GM19023 (cell line): ENCODE data around the gene ZC3H18.

Experiments used
- ATAC-seq: cut with Tn5 transposase; IDR thresholded peaks from one replicate; pipeline ENCODE4 v1.9.1; 2021; ENCODE audit warnings: mild to moderate bottlenecking, moderate library complexity; ENCODE audit not compliant: unreplicated experiment

The ZC3H18 gene

DNA sequence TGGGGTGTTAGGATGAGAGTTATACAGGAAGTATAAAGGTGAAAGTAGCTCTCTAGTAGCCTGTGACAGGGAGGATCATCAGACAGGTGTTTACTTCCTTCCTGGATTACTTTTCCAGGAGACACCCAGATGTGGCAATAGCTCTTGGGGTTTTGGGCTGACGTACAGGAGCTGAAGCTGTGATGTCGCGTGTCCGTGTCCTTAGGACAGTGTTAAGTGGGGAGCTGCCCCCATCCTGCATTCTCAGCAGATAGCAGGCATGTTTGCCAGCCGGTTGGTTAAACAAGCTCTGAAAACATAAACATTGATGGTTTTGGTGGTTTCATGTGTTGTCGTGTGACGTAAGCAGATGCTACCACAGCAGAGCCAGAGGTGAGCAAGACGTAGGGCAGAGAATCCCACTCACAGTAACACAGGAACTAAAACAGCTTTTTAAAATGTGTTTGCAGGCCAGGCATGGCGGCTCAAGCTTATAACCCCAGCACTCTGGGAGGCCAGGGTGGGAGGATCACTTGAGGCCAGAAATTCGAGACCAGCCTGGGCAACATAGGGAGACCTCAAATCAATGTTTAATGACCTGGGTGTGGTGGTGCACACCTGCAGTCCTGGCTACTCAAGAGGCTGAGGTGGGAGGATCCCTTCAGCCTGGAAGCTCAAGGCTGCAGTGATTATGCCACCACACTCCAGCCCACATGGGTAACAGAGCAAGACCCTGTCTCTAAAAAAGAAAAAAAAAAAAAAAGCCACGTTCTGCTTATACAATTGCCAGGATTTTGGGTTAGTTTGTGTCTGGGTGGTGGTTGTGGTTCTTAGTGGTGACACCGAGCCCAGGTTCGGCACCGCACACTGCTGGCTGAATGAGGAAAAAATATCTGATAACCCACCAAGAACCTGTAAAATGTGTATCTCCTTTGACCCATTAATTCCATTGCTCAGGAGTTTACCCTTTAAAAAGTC is 49.9 kb downstream of the ZC3H18 start:
- ATAC-seq: no peak

DNA sequence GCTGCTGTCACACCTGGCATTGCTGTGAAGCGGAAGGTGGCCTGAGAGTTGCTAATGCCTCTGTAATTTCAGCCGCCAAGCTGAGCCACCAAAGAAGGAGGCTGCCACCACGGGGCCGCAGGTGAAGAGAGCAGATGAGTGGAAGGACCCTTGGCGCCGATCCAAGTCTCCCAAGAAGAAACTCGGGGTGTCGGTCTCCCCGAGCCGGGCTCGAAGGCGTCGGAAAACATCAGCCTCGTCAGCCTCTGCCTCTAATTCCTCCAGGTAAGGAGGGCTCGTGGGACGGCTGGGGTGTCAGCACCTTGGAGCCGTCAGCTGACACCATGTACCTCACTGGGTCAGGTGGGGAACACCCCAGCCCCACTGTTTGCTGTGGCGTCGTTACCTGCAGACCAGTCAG is 51.9 kb downstream of the ZC3H18 start:
- no peak for ATAC-seq

DNA sequence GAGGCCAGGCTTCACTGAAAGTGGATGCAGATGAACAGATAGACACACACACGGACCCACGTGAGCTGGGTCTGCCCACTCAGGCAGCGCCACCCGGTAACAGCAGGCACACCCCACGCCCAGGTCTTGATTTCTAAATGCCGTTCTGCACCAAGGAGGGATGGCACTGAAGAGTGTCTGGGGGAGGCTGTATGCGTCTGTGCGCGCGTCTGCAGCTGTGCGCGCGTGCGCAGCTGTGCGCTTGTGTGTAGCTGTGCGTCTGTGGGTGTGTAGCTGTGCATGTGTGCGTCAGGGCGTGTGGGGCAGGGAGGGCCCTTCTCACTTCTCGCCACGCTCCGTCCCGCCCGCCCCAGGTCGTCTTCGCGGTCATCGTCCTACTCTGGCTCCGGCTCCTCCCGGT is 52.7 kb downstream of the ZC3H18 start:
- no peak for ATAC-seq

DNA sequence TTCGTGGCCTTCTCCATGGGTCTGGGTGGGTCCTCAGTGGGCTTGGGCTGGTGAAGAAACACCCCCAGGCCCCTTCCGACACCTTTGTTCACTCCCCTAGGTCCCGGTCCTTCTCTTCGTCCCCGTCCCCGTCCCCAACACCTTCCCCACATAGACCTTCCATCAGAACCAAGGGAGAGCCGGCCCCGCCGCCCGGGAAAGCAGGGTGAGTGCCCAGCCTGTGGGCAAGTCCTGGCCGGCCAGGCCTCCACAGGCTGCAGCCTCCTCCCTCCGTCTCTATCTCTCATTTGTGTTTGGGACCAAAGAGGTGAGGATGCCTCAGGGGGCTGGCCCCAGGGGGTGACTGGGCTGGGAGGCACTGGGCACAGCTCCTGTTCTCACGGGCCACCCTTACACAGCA is 53.7 kb downstream of the ZC3H18 start:
- no peak for ATAC-seq

DNA sequence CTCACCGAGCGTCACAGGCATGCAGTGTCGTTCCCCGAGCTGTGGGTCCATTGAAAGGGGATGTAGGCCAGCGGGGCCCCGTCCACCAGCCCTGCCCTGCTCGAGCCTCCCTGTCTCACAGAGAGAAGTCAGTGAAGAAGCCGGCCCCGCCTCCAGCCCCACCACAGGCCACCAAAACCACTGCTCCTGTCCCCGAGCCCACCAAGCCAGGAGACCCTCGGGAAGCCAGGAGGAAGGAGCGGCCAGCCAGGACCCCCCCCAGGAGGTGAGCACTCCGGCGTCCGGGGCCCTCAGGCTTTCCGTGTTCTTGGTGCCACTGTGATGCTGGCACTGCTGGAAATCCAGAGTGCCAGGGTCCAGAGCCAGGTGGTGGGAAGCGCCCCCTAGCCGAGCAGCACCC is 54.3 kb downstream of the ZC3H18 start:
- no peak for ATAC-seq

DNA sequence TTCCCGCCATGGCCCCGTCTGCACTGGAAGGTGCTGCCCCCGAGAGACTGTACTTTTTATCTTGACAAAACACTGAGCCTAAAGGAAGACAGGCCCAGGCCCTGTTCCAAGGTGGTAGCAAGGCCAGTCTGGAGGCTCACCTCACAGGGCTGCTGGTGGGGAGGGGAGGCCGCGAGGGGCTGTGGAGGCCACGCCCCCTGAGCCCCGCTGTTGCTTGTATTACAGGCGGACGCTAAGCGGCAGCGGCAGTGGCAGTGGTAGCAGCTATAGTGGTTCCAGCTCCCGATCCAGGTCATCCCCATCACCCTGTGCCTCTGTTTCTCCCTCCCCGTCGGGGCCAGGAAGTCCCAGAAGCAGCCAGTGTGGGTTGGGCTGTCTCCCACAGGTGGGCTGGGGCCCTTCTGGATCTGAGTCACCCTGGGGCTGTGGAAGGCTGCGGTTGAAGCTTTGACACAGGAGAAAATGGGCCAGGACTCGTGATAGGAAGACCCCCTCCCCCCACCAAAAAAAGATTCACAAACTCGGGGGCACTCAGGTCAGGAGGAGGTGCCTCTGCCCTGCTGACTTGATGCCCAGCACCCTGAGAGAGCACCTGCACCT is 54.9 kb downstream of the ZC3H18 start:
- no peak for ATAC-seq

DNA sequence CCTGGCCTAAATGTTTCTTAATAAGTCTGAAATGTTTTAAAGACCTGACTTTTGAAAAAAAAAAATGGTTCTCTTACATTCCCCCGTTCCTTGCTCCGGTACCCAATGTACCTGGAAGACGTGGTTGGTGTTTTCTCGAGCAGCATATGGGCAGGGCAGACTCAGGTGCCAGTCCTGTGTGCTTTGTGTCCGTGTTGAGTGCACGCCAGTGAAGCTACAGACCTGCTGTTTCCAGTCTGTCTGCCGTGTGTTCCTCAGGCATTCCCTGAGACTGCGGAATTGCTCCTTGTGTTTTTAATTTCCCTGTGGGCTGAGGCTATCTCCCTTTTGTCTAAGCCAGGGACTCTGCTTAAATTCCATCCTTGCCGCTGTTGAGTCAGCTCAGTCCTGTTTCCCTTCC is 56.4 kb downstream of the ZC3H18 start:
- ATAC-seq: no peak

DNA sequence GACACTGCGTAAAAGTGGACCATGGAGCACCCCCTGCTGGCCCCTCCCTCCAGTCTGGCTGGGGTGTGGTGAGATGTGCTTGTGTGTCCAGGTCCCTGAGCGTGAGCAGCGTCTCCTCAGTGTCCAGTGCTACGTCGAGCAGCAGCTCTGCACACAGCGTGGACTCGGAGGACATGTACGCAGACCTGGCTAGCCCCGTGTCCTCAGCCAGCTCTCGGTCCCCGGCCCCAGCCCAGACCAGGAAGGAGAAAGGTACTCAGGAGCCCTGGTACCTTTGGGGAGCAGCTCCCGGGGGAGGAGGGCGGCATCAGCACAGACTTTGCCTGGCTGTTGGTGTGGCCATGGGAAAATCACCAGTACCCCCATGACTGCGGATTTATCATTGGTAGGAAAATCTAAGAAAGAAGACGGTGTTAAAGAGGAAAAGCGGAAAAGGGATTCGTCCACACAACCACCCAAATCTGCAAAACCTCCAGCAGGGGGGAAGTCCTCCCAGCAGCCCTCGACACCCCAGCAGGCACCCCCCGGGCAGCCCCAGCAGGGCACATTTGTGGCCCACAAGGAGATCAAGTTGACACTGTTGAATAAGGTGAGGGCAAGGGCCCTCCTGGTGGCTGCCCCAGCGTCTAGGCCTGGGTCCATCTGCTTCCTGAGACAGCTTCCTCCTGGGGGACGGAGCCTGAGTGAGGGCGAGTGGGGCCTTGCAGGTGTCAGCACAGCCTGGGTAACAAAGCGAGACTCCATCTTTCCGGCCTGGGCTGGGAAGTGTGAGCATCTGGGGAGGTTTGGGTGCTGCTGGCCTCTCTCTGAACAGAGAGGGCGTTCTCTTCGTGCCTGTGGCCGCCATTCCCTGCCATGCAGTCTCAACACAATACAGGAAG is 57.6 kb downstream of the ZC3H18 start:
- no peak for ATAC-seq

DNA sequence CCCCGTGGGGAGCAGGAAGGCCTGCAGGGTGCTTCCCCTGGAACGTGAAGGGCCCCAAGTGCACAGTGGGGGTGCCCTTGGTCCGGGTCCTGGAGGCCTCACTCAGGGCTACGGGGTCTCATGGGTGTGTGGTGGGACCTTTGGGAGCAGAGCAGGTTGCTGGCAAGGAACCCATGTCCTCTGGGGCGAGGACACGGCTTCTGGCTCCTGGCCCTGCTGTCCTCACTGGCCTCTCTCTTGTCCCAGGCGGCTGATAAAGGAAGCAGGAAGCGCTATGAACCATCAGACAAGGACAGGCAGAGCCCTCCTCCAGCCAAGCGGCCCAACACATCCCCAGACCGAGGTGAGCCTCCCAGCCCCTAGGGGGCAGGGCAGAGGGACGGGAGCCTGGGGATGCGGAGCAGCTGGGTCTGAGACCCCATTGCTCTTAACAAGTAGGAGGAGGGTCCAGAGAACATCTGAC is 58.3 kb downstream of the ZC3H18 start:
- ATAC-seq: no peak

DNA sequence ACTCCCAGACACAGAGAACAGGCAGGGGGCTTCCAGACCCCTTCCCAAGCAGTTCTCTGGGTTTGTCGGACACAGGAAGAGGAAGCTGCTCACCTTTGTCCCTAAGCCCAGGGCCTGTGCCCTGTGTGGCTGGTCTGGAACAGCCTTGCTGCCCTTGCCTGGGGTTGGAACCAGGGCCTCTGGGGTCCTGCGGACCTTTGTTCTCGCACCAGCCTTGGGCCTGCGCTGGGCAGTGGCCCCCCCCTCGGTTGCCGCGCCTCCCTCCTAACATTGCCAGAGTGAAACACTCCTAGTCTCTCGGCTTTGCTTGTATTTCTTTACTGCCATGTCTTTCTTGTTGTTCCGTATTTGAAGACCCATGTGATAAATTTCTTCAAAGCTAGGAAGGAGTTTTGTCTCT is 59.6 kb downstream of the ZC3H18 start:
- no peak for ATAC-seq

DNA sequence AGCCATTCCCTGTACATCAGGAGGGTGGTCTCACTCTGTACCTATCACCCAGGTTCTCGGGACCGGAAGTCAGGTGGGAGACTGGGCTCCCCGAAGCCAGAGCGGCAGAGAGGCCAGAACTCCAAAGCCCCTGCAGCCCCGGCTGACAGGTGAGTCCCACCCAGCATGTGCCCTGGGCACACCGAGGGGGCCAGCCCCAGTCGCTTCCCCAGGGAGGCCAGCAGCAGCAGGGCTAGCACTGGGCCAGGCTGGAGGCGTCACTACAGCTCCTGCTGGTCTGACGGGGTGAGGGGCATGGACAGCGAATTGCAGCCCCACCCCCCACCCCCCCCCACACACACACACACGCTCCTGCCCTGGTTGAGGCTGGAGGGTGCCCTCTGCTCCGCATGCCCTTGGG is 60.2 kb downstream of the ZC3H18 start:
- no peak for ATAC-seq

DNA sequence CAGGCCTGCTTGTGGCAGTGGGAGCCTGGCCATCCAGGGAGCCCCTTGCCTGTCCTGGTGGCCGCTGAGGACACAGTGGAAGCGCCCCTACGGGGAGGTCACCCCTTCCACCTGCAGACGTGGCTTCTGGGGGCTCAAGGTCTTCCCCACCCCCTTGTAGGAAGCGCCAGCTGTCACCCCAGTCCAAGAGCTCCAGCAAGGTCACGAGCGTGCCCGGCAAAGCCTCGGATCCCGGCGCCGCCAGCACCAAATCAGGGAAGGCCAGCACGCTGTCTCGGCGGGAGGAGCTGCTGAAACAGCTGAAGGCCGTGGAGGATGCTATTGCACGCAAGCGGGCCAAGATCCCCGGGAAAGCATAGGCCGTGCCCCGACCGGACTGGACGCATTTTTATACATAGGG is 60.7 kb downstream of the ZC3H18 start:
- ATAC-seq: no peak

DNA sequence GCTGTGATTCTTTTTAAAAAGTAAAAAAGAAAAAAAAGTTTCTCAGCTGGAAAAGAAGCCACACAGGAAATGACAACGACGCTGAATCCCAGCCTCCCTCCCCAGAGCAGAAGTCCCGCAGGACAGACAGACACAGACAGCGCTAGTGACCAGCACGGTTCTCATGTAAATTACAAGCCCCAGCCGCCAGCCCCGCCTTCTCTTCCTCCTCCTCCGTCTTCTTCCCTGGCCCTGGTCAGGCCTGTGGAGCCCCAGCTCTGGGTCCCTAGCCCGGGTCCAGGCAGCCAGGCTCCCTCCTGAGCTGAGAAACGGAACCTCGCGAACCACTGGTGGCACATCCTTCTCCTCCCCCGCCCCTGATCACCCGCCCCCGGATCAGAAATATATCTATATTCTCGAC is 61.2 kb downstream of the ZC3H18 start:
- no peak for ATAC-seq

DNA sequence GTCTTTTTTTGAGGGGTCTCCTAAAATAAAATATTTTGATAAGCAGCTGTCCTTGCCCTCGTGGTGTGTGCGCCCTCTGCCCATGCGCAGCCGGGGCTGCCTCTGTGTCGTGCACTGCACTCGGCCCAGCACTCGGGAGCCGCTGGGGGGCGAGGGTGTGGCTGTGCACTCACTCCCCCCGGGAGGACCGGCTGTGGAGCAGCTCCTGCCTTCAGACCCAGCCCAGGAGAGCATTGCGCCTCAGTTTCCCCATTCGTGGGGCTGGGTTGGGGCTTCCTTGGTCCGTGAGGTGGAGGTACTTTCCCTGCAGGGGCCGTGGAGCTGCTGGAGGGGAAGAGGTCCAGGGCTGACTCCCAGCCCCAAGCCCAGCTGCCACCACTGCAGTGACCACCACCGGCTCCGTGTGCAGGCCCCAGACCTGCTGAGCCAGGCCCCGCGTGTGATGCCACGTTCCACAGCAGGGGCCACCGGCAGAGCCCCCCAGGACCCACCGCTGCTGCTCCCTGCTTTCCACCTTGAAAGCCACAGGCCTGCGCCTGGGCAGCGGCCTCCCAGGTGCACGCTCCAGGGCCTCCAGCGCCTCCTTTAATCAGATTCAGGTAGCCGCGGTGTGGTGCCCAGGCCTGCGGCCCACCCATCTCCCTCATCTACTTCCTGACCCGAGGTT is 61.9 kb downstream of the ZC3H18 start:
- no peak for ATAC-seq

DNA sequence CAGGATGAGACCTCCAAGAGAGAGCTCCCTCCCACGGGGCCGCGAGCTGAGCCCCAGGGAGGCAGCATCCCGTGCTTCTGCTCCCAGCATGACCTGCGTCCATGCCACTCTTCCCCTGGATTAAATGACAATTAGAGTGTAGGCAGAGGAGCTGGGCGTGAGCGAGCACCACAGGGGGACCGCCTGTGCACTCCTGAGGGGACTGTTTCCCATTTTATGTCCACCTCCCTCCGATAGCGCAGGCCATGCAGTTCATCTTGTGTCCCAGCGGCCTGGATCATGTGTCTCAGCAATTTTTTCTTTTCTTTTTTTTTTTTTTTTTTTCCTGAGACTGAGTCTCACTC is 62.4 kb downstream of the ZC3H18 start:
- ATAC-seq: no peak

DNA sequence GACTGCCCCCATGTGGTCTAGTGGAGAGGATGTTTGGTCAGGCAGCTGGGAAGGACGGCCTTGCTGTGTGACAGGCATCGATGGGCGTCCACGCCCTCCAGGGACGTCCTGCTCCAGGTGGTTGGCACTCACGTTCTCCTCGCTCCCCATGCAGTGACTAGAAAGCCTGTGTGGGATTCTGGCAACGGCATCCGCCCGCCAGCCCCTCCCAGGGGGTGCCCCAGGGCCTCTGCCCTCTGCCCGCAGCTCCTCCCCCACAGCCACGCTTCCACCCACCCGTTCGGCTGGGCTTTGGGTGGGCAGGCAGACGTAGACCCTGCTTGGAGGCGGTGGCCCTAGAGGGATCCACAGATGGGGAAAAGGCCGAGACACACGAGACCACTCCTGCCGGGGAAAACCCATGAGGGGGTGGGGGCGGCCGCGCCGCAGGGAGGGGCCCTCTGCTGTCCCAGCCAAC is 63.5 kb downstream of the ZC3H18 start:
- ATAC-seq: peak; percentile 37

DNA sequence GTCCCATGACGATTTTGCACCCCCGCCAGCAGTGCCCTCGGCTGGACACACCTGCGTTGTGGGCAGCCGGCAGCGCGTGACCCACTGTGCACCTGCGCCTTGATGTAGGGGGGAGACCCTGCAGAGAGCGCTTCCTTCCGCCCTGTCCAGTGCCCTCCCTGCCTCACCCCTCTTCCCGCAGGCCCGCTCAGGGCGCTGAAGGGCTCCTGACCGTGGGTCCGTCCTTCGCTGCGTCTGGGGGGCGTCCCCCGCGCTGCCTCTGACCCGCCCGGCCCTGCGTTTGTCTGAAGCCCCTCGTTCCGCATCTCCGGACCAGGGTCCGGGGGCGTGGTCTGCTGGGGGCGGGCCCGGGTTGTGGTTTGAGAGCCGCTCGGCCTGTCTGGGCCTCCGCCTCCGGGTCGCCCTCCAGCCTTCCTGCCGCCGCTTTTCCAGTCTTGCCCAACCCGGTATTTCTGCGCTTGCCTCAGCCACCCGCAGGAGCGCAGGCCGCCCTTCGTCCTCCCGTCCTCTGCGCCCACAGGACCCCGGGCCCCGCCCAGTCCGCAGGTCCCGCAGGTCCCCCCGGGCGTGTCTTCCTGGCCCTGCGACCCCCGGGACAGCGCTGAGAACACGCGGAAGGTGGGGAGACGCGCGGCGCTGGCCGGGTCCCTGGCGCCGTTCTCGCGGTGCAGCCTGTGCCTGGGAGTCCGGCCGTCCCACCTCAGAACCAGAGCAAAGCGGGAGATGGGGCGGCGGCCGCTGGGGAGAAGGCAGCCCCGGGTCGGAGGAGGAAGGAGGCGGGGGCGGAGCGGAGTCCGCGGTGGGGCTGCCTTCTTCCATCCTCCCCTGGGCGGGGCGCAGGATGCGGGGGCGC is 64.2 kb downstream of the ZC3H18 start:
- peak; percentile 46 for ATAC-seq

DNA sequence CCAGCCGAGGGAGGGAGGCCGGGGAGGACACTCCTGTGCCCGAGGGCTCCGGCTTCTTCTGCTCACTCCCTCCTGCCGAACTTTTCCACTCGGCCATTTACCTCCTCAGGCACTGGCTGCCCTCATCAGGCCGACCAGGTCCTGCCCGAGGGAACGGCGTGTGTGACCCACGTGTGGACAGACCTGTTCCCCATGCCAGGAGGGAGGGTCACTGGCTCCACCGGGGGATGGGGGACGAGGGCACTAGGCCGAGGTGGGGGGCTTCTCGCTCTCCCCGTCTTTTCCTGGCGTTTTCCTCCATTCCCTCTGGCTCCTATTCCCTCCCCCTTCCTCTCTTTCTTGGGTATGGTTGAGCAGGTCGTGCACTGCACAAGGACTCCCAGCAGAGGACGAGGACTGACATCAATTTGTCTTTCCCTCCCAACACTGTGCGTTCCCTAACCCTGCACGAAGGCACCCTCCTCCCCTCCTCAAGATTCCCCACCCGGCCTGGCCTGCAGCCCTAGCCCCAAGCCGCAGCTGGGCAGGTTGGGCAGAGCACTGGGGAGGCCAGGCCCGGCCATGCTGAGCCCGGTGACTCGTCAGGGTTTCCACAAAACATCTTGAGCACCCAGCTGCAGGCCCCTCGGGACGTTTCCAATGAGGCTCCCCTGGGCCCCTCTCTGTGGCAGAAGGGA is 64.9 kb downstream of the ZC3H18 start:
- ATAC-seq: no peak

DNA sequence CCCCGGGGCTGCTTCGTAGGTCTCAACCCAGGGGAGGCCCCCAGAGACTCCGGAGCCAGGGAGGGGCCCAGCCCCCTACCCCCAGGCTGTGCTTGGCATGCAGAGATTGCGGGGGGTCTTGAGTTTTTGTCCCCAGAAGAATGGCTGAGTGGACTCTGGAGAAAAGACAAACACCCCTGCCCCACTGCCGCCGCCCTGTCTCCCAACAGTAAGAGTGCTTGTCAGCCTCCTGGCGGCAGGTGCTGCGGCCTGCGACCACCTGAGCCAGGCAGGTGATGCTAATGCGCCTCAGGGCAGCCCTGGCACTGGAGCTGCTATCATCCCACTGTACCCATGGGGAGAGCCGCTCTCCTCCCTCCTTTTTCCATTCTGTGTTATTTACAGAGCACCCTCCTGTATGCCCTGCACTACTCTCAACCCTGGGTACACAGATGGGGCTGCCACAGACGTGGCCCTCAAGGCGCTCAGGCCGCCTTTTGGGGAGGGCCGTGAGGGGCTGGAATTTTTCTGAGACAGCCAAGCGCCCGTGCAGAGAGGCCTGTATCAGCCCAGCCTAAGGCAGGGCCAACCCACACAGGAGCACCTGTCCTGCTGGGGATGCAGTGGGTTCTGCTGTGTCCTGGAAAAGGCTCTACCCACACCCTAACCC is 65.6 kb downstream of the ZC3H18 start:
- ATAC-seq: no peak
